ENCODE measurements around the gene KIF26B. TPM values are rescaled to one million over a fixed set of nuclear protein-coding genes. Genes with fewer than 3 reads are reported as not detected.

The KIF26B gene
- total RNA-seq, 1 donor from 2014 or later: 2.1 TPM

DNA sequence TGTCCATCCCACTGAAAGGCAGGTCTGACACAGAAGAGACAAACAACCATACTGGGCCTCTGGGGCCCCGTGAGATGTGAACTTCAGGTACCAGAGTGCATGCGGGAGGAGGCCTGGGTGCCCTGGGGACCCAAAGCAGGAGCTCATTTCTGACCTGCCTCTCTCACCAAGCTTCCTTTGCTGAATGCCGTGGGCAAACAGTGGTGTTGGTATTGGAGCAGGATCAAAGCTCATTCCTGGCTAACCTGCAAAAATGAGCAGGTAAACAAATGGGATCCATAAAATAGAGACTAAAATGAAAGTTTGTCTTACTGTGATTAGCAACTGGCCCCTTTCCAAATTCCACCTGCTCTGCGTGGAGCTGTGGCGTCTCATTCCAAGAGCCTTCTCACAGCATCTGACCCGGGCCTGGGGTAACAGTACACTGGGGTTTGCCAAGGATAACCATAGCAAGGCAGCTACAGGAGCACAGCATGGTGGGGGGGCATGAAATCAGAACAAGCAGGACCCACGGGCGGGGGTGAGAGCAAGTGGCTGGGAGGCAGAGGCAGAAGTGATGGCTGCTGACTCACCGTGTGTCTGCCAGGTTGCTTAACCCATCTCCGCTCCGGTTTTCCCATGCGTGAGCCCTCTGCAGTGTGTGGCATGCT, 103.6 kb downstream of the KIF26B start:
- H3K27me3 ChIP-seq (ENCODE audit: control insufficient read depth, insufficient read depth, low read length): no peaks in the 10 kb centered on the region
- DNase-seq (ENCODE audit: low read depth) (peak; percentile 71), FAIRE-seq (no peak)
- no peaks in the 10 kb centered on the region for H3K36me3 ChIP-seq (ENCODE audit: control insufficient read depth, insufficient read depth, low read length)
- TF ChIP-seq, protein P1, sequence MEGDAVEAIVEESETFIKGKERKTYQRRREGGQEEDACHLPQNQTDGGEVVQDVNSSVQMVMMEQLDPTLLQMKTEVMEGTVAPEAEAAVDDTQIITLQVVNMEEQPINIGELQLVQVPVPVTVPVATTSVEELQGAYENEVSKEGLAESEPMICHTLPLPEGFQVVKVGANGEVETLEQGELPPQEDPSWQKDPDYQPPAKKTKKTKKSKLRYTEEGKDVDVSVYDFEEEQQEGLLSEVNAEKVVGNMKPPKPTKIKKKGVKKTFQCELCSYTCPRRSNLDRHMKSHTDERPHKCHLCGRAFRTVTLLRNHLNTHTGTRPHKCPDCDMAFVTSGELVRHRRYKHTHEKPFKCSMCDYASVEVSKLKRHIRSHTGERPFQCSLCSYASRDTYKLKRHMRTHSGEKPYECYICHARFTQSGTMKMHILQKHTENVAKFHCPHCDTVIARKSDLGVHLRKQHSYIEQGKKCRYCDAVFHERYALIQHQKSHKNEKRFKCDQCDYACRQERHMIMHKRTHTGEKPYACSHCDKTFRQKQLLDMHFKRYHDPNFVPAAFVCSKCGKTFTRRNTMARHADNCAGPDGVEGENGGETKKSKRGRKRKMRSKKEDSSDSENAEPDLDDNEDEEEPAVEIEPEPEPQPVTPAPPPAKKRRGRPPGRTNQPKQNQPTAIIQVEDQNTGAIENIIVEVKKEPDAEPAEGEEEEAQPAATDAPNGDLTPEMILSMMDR (IDR thresholded peaks at IDR 0.05; ENCODE audit: insufficient read depth, low read length, severe bottlenecking): no peak
- no peak overlapping the region for H3K4me3 ChIP-seq (ENCODE audit: low read depth, low read length)

DNA sequence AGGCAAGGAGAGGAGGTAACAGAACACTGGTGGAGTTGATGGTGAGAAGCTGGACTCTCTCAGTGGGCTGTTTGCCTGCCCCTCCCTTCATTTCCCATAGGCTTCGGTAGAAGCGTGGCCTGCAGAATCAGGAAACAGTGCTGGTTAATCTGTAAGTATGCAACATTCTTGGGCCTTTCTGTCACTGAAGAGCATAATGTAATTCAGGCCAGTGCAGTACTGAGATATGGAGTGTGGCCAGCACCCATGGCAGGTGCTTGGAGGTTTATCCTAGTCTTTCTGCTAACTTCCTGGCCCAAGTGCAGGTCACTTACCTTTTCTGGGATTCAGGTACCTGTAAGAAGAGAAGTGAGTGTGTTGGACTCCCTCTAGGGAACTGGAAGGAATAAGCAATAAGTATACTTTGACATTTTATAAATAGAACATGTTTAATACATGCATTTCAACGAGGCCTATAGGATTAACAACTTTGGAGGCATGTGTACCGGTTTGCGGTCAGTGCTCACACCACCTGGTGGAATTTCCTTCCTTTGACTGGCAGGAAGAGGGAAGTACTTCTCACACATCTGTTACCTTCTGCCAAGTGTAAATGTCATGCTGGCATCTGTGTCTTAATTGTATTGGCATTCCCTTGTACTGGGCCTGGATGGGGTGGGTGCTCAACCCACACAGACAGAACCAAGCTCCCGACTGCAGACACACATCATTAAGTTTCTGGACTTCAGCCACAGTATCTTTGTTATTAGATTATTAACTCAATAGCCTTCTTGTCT, 105.5 kb downstream of the KIF26B start:
- Histone ChIP-seq H3K4me3 (ENCODE audit: low read depth, low read length) (no peak overlapping the region), H3K36me3 (ENCODE audit: control insufficient read depth, insufficient read depth, low read length) (no peaks in the 10 kb centered on the region), H3K27me3 (ENCODE audit: control insufficient read depth, insufficient read depth, low read length) (no peaks in the 10 kb centered on the region)
- no peak for FAIRE-seq
- peak; percentile 72 for DNase-seq (ENCODE audit: low read depth)
- TF ChIP-seq, protein P1 (IDR thresholded peaks at IDR 0.05; ENCODE audit: insufficient read depth, low read length, severe bottlenecking): no peak

DNA sequence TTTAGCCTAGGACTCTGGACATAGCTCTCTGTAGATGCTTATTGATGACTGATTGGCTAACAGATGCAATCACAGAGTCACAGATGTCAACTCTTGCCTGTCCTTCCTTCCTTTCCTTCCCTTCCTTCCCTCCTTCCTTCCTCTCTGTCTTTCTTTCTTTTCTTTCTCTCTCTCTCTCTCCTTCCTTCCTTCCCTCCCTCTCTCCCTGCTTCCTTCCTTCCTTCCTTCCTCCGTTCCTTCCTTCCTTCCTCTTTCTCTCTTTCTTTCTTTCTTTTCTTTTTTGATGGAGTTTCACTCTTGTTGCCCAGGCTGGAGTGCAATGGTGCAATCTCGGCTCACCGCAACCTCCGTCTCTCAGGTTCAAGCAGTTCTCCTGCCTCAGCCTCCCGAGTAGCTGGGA, 106.1 kb downstream of the KIF26B start:
- no peaks in the 10 kb centered on the region for H3K36me3 ChIP-seq (ENCODE audit: control insufficient read depth, insufficient read depth, low read length)
- DNase-seq (ENCODE audit: low read depth) (no peak), FAIRE-seq (no peak)
- TF ChIP-seq, protein P1 (IDR thresholded peaks at IDR 0.05; ENCODE audit: insufficient read depth, low read length, severe bottlenecking): no peak
- H3K4me3 ChIP-seq (ENCODE audit: low read depth, low read length): no peak overlapping the region
- no peaks in the 10 kb centered on the region for H3K27me3 ChIP-seq (ENCODE audit: control insufficient read depth, insufficient read depth, low read length)

DNA sequence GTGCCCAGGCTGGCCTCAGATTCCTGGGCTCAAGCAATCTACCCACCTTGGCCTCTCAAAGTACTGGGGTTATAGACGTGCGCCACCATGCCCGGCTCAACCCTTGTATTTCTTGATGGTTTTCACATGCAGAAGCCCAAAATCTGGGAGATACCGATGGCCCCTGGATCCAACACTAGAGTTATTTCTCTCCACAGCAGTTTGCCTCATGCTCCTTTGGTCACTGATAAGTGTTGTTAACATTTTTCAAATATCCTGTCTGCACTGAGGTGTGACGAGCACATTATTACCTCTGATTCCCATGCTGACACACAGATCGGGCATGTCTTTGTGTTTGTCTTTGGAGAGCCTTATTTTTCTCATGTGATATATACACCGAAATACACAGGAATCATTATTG, 107.0 kb downstream of the KIF26B start:
- Histone ChIP-seq H3K27me3 (ENCODE audit: control insufficient read depth, insufficient read depth, low read length) (no peaks in the 10 kb centered on the region), H3K36me3 (ENCODE audit: control insufficient read depth, insufficient read depth, low read length) (no peaks in the 10 kb centered on the region), H3K4me3 (ENCODE audit: low read depth, low read length) (no peak overlapping the region)
- TF ChIP-seq, protein P1 (IDR thresholded peaks at IDR 0.05; ENCODE audit: insufficient read depth, low read length, severe bottlenecking): no peak
- DNase-seq (ENCODE audit: low read depth) (peak; percentile 67), FAIRE-seq (no peak)

DNA sequence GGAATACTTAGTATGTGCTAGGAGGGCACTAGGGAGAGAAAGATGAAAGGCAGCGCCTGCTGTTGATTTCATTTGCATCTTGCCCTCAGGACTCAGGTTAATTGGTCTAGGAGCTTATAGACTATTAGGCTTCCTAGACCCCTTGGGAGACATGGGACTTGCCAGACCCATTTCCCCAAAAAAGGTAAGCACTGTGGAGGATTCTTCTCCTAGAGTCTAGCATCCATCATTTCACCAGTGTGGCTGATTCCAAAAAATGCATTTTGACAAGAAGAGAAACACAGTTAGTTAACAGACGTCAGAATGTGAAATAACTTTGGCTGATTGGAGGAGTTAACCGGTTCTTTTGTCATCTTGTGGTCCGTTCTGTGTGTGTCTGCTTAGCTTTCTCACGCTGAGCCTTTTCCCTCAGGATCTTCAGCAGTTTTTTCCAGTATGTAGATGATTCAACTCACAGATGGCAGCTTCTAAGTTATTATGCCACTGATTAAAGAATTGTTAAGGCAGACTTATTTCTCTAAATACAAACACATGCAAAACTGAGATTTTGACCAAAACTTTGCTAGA, 108.8 kb downstream of the KIF26B start:
- TF ChIP-seq, protein P1 (IDR thresholded peaks at IDR 0.05; ENCODE audit: insufficient read depth, low read length, severe bottlenecking): no peak
- no peak overlapping the region for H3K4me3 ChIP-seq (ENCODE audit: low read depth, low read length)
- no peaks in the 10 kb centered on the region for H3K36me3 ChIP-seq (ENCODE audit: control insufficient read depth, insufficient read depth, low read length)
- no peak for DNase-seq (ENCODE audit: low read depth)
- H3K27me3 ChIP-seq (ENCODE audit: control insufficient read depth, insufficient read depth, low read length): no peaks in the 10 kb centered on the region
- peak; percentile 23 for FAIRE-seq

All from bronchial epithelial cell (primary cell).